GM12878 (cell line): ENCODE measurements around the gene SLC35E2B. TPM values are rescaled to one million over a fixed set of nuclear protein-coding genes. Genes with fewer than 3 reads are reported as not detected.

ENCODE experiments used
- ATAC-seq: fragments of 200-7000 bp; cut with Tn5 transposase; 3 replicates; pipeline ENCODE4 v1.9.1; 2020; ENCODE audit warnings: mild to moderate bottlenecking, moderate library complexity
- BruUV-seq: library from RNA; stranded (reverse); fragments of 400-500 nt; replicated peaks from 2 replicates; lab custom pipeline; 2021; lab: Mats Ljungman, UMichigan
- CTCF ChIA-PET: fragments of 300-600 bp; sonication (Branson Sonifier 250); formaldehyde crosslinking; extraction: SDS; loops from one replicate; lab custom pipeline; 2021; ENCODE audit warnings: inconsistent platforms; lab: Yijun Ruan, JAX
- POLR2A ChIA-PET: fragments of 350-600 bp; formaldehyde crosslinking; extraction: SDS; loops from one replicate; lab custom pipeline; 2021; ENCODE audit warnings: inconsistent platforms; lab: Charles Lee
- RAD21 ChIA-PET: fragments of 300-600 bp; sonication (Branson Sonifier 250); formaldehyde crosslinking; loops from one replicate; lab custom pipeline; 2023; ENCODE audit warnings: antibody characterized with exemption; ENCODE audit not compliant: unreplicated experiment; lab: Charles Lee
- SMC1A ChIA-PET: fragments of 300-600 bp; sonication (Branson Sonifier 250); formaldehyde crosslinking; loops from one replicate; lab custom pipeline; 2023; ENCODE audit not compliant: unreplicated experiment, uncharacterized antibody; lab: Charles Lee
- DNase-seq: peaks from one replicate; pipeline ENCODE4 v3.0.0-alpha.2; 2011; ENCODE audit warnings: low read depth, low spot score
- FAIRE-seq: peaks from 3 replicates; lab custom pipeline; 2011; peaks lifted over from hg19 to GRCh38; lab: Jason Lieb, UNC
- H2AFZ ChIP-seq: 2 replicates; pipeline ENCODE4 v1.6.0; 2011; ENCODE audit warnings: low read depth, low read length, control low read depth; ENCODE audit not compliant: control insufficient read depth
- H3K27ac ChIP-seq: 2 replicates; pipeline ENCODE4 v1.5.1; 2011; ENCODE audit warnings: control low read depth; ENCODE audit not compliant: control insufficient read depth, insufficient read depth
- H3K27me3 ChIP-seq, 2 experiments: replicated peaks in 1 of 2; 2 replicates each; pipeline versions ENCODE4 v1.6.0 to v1.6.1; 2011; ENCODE audit warnings: low read length in 1 of 2; ENCODE audit not compliant: control insufficient read depth in 2 of 2, insufficient read depth in 2 of 2
- H3K36me3 ChIP-seq, 2 experiments: 2 replicates each; pipeline ENCODE4 v1.5.1; 2011; ENCODE audit warnings: low read length in 1 of 2; ENCODE audit not compliant: control insufficient read depth in 2 of 2, insufficient read depth in 2 of 2
- H3K4me1 ChIP-seq: 2 replicates; pipeline ENCODE4 v1.6.1; 2011; ENCODE audit warnings: mild to moderate bottlenecking, low read length, moderate library complexity, mixed read lengths; ENCODE audit not compliant: control insufficient read depth, insufficient read depth
- H3K4me2 ChIP-seq: 2 replicates; pipeline ENCODE4 v1.6.0; 2011; ENCODE audit warnings: control low read depth; ENCODE audit not compliant: control insufficient read depth, insufficient read depth
- H3K4me3 ChIP-seq: fragments of 200-600 bp; sonication (generic); 2 replicates; pipeline ENCODE4 v1.5.1; 2016
- H3K79me2 ChIP-seq: 2 replicates; pipeline ENCODE4 v1.6.0; 2011; ENCODE audit warnings: low read length; ENCODE audit not compliant: control insufficient read depth, insufficient read depth
- H3K9ac ChIP-seq: 2 replicates; pipeline ENCODE4 v1.8.0; 2011; ENCODE audit warnings: low read length, control low read depth, mixed read lengths; ENCODE audit not compliant: control insufficient read depth, insufficient read depth
- H3K9me3 ChIP-seq: replicated peaks from 3 replicates; pipeline ENCODE4 v1.5.1; 2011; ENCODE audit warnings: mild to moderate bottlenecking, low read length; ENCODE audit not compliant: control insufficient read depth, insufficient read depth
- H4K20me1 ChIP-seq: 2 replicates; pipeline ENCODE4 v1.6.0; 2011; ENCODE audit not compliant: control insufficient read depth, insufficient read depth
- ASH2L ChIP-seq: fragments of 300-600, 200-600 bp; sonication (generic); IDR thresholded peaks from 2 replicates; pipeline ENCODE4 v1.6.1; 2017; ENCODE audit warnings: low read depth, mild to moderate bottlenecking, borderline replicate concordance
- ATF3 ChIP-seq: IDR thresholded peaks from 2 replicates; pipeline ENCODE4 v1.6.1; 2011; ENCODE audit warnings: low read depth, mild to moderate bottlenecking, low read length, moderate library complexity, borderline replicate concordance; ENCODE audit errors: extremely low read depth
- BCLAF1 ChIP-seq: fragments of 450-650 bp; IDR thresholded peaks from 2 replicates; pipeline ENCODE4 v1.6.1; 2017; ENCODE audit warnings: antibody characterized with exemption, mild to moderate bottlenecking, moderate library complexity
- BHLHE40 ChIP-seq, 2 experiments: fragments of 450-650 bp in 1 of 2; IDR thresholded peaks; 2 replicates each; pipeline ENCODE4 v1.6.1; 2011 to 2017; ENCODE audit warnings: low read depth in 2 of 2, borderline replicate concordance in 1 of 2, improper control_type of control experiment in 1 of 2, low read length in 1 of 2, mild to moderate bottlenecking in 1 of 2
- CREB1 ChIP-seq: IDR thresholded peaks from 2 replicates; pipeline ENCODE4 v1.6.1; 2012; ENCODE audit warnings: low read depth, mild to moderate bottlenecking, inconsistent platforms
- GABPA ChIP-seq: IDR thresholded peaks from 2 replicates; pipeline ENCODE4 v1.6.1; 2014; ENCODE audit warnings: antibody characterized with exemption, low read depth, mild to moderate bottlenecking, inconsistent platforms
- IKZF1 ChIP-seq: fragments of 450-650 bp; conservative IDR thresholded peaks from 2 replicates; pipeline ENCODE4 v1.6.1; 2017; ENCODE audit warnings: antibody characterized with exemption, mild to moderate bottlenecking
- JUNB ChIP-seq: IDR thresholded peaks from 2 replicates; pipeline ENCODE4 v1.6.1; 2016; ENCODE audit warnings: antibody characterized with exemption, mild to moderate bottlenecking
- KAT2A ChIP-seq: conservative IDR thresholded peaks from 2 replicates; pipeline ENCODE4 v1.6.1; 2011; ENCODE audit warnings: low read depth, low read length; ENCODE audit not compliant: control insufficient read depth
- LARP7 ChIP-seq: fragments of 450-650 bp; IDR thresholded peaks from 2 replicates; pipeline ENCODE4 v1.6.1; 2017; ENCODE audit warnings: mild to moderate bottlenecking
- NR2F1 ChIP-seq: fragments of 450-650 bp; conservative IDR thresholded peaks from 2 replicates; pipeline ENCODE4 v1.6.1; 2017; ENCODE audit warnings: mild to moderate bottlenecking
- RCOR1 ChIP-seq: conservative IDR thresholded peaks from 2 replicates; pipeline ENCODE4 v1.6.1; 2012; ENCODE audit warnings: low read depth, low read length, improper control_type of control experiment
- SMAD1 ChIP-seq: fragments of 450-650 bp; IDR thresholded peaks from 2 replicates; pipeline ENCODE4 v1.6.1; 2018; ENCODE audit warnings: mild to moderate bottlenecking, low read depth; ENCODE audit not compliant: partially characterized antibody
- SRF ChIP-seq, 2 experiments: IDR thresholded peaks; 2 replicates each; pipeline ENCODE4 v1.6.1; 2011; ENCODE audit warnings: low read depth in 2 of 2, low read length in 2 of 2, mild to moderate bottlenecking in 1 of 2, moderate library complexity in 1 of 2
- TBL1XR1 ChIP-seq: IDR thresholded peaks from 2 replicates; pipeline ENCODE4 v1.6.1; 2012; ENCODE audit warnings: low read depth, low read length, improper control_type of control experiment
- TCF3 ChIP-seq: IDR thresholded peaks from 2 replicates; pipeline ENCODE4 v1.6.1; 2012; ENCODE audit warnings: low read depth, mild to moderate bottlenecking, low read length, borderline replicate concordance; ENCODE audit not compliant: insufficient read depth
- WGBS: methylation state at CpG from one replicate; pipeline ENCODE4 v1.1.6; 2016; ENCODE audit warnings: low lambda C conversion rate; ENCODE audit not compliant: insufficient replicate concordance, insufficient coverage; ENCODE audit errors: missing lambda C conversion rate; 5-methylcytosine and 5-hydroxymethylcytosine counted together
- in situ Hi-C: fragments of 300-500 bp; cut with MboI; formaldehyde crosslinking; loops from 9 replicates; pipeline ENCODE4 v1.14.3; 2018; ENCODE audit warnings: mixed read lengths
- intact Hi-C: fragments of 100-400 bp; cut with micrococcal nuclease; formaldehyde crosslinking; loops from one replicate; pipeline ENCODE4 v1.14.2; 2022; ENCODE audit not compliant: unreplicated experiment
- polyA plus RNA-seq, 11 experiments: library from polyadenylated mRNA; depleted of rRNA in 4 of 11; unstranded in 6 of 11; stranded (reverse) in 5 of 11; fragments of >200 nt; fragmentation: Nextera tagmentation in 4 of 11; fragmentation: Illumina TruSeq in 1 of 11; extraction: Ambion mirVana in 4 of 11; extraction: Trizol in 1 of 11; gene quantifications; 1 replicate in 1 of 11; 2 replicates in 10 of 11; pipeline versions ENCODE4 v1.2.1 to v1.2.3, GENCODE V29; 2011 to 2016; ENCODE audit warnings: inconsistent platforms in 2 of 11, missing spikeins in 2 of 11, low read depth in 1 of 11
- total RNA-seq, 4 experiments: library from RNA; depleted of rRNA in 3 of 4; stranded (reverse); fragments of >200 nt in 3 of 4; fragmentation: Illumina TruSeq in 1 of 4; extraction: Trizol in 1 of 4; gene quantifications; 2 replicates each; pipeline versions ENCODE4 v1.2.1 to v1.2.3, GENCODE V29; 2013 to 2021
- TF ChIP-seq, protein P1 (sequence below): fragments of 450-650 bp; IDR thresholded peaks from 2 replicates; pipeline ENCODE4 v1.6.1; 2016; ENCODE audit warnings: mild to moderate bottlenecking
- TF ChIP-seq, protein P2 (sequence below): IDR thresholded peaks from 2 replicates; pipeline ENCODE4 v1.6.1; 2011; ENCODE audit warnings: low read depth, low read length, improper control_type of control experiment, borderline replicate concordance

SLC35E2B gene
- total and polyA plus RNA-seq, 10 of the 15 experiments (the other 5 are each of a cell fraction or from before 2014, with no cell fraction given): 2.6 to 36.7 (median 18.6) TPM

GRCh38 chr1:1628754-1629429 lies 63.7 kb downstream of the SLC35E2B start:
- WGBS: 58% methylated on average over 52 of the region's 53 CpGs
- no peaks in the 10 kb centered on the region for H3K79me2 ChIP-seq
- no peak overlapping the region for H3K4me3 ChIP-seq
- H3K27me3 ChIP-seq: peaks cover 0 to 2% of the 10 kb centered on the region in 2 experiments; a peak in 2 of 4 replicates
- no peak for DNase-seq
- CTCF ChIA-PET: interaction anchor here (1.2 to 1.7 kb wide), 2 partner anchors 13 to 15 kb away, joined by 4 to 6 read pairs; partner anchors contain the start of gene MIB2
- SMC1A ChIA-PET: interaction anchor here (1.2 kb wide), 2 partner anchors 13 to 26 kb away, joined by 3 read pairs; no protein-coding TSS in a partner anchor
- no peaks in the 10 kb centered on the region for H3K4me1 ChIP-seq
- no peak overlapping the region for H2AFZ ChIP-seq
- H4K20me1 ChIP-seq: no peaks in the 10 kb centered on the region
- no peaks in the 10 kb centered on the region for H3K9me3 ChIP-seq
- no peaks in the 10 kb centered on the region for H3K36me3 ChIP-seq
- peak; percentile 39 for ATAC-seq
- H3K4me2 ChIP-seq: 0 out of 2 replicates have a peak overlapping the region, but pooled peaks have one; percentile 1
- no peak overlapping the region for H3K9ac ChIP-seq
- POLR2A ChIA-PET: interaction anchor here (1.4 kb wide), 1 partner anchor 13 kb away, joined by 8 read pairs; the partner anchor contains the start of gene MIB2
- BruUV-seq: no TSS peak
- H3K27ac ChIP-seq: no peak overlapping the region
- FAIRE-seq: no peak
- in situ Hi-C loops: no loop called here
- RAD21 ChIA-PET: interaction anchor here (0.8 to 1.3 kb wide), 2 partner anchors 14 to 171 kb away, joined by 3 to 4 read pairs; partner anchors contain the start of gene MIB2
- intact Hi-C loops: no loop called here
- TF ChIP-seq KAT2A: no peak
- no peak for TF ChIP-seq GABPA
- TF ChIP-seq TBL1XR1: no peak
- TF ChIP-seq LARP7: 0 out of 2 replicates have a peak, but pooled peaks have one; percentile 40
- TF ChIP-seq, protein P1, sequence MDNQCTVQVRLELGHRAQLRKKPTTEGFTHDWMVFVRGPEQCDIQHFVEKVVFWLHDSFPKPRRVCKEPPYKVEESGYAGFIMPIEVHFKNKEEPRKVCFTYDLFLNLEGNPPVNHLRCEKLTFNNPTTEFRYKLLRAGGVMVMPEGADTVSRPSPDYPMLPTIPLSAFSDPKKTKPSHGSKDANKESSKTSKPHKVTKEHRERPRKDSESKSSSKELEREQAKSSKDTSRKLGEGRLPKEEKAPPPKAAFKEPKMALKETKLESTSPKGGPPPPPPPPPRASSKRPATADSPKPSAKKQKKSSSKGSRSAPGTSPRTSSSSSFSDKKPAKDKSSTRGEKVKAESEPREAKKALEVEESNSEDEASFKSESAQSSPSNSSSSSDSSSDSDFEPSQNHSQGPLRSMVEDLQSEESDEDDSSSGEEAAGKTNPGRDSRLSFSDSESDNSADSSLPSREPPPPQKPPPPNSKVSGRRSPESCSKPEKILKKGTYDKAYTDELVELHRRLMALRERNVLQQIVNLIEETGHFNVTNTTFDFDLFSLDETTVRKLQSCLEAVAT: no peak
- TF ChIP-seq BCLAF1: no peak
- TF ChIP-seq ATF3: no peak
- TF ChIP-seq JUNB: no peak
- no peak for TF ChIP-seq SMAD1
- no peak for TF ChIP-seq TCF3
- TF ChIP-seq RCOR1: no peak
- TF ChIP-seq NR2F1: 0 out of 2 replicates have a peak, but pooled peaks have one; percentile 17
- TF ChIP-seq ASH2L: no peak
- no peak for TF ChIP-seq CREB1
- TF ChIP-seq SRF (IDR thresholded peaks at IDR 0.05; ENCODE audit: low read depth in 2 of 2, low read length in 2 of 2): no peak
- TF ChIP-seq BHLHE40 (IDR thresholded peaks at IDR 0.05; ENCODE audit: borderline replicate concordance in 1 of 2, low read depth in 2 of 2, low read length in 1 of 2): peak in 1 of 2 experiments; percentile 69; a peak in 2 of 4 replicates
- TF ChIP-seq, protein P2, sequence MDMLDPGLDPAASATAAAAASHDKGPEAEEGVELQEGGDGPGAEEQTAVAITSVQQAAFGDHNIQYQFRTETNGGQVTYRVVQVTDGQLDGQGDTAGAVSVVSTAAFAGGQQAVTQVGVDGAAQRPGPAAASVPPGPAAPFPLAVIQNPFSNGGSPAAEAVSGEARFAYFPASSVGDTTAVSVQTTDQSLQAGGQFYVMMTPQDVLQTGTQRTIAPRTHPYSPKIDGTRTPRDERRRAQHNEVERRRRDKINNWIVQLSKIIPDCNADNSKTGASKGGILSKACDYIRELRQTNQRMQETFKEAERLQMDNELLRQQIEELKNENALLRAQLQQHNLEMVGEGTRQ: no peak
- 0 out of 2 replicates have a peak, but pooled peaks have one; percentile 49 for TF ChIP-seq IKZF1
